A549 (cell line): ENCODE measurements around the gene VGF.

Experiments
- EP300 ChIP-seq, 2 experiments: fragments of >200 bp; sonication (Bioruptor Twin); formaldehyde crosslinking; IDR thresholded peaks; 2 replicates in 1 of 2; 3 replicates in 1 of 2; pipeline ENCODE4 v1.6.1; 2016 to 2017
- JUN ChIP-seq, 2 experiments: fragments of >200 bp; sonication (Bioruptor Twin); formaldehyde crosslinking; IDR thresholded peaks; 2 replicates in 1 of 2; 3 replicates in 1 of 2; pipeline ENCODE4 v1.6.1; 2016 to 2017
- MAZ ChIP-seq: fragments of 150-350 bp; IDR thresholded peaks from 2 replicates; pipeline ENCODE4 v1.6.1; 2014; ENCODE audit warnings: antibody characterized with exemption, low read depth, low read length, borderline replicate concordance
- NFE2L2 ChIP-seq: fragments of 150-350 bp; conservative IDR thresholded peaks from 2 replicates; pipeline ENCODE4 v1.6.1; 2014; ENCODE audit warnings: low read length
- PBX3 ChIP-seq: IDR thresholded peaks from 2 replicates; pipeline ENCODE4 v1.6.1; 2012
- POLR2A ChIP-seq: IDR thresholded peaks from 2 replicates; pipeline ENCODE4 v1.6.1; 2012; ENCODE audit warnings: mild to moderate bottlenecking, low read length
- SREBF2 ChIP-seq: fragments of 450-650 bp; IDR thresholded peaks from 2 replicates; pipeline ENCODE4 v1.6.1; 2014; ENCODE audit warnings: mild to moderate bottlenecking, moderate library complexity
- TF ChIP-seq, protein P1 (sequence below): fragments of >200 bp; sonication (Bioruptor Twin); formaldehyde crosslinking; IDR thresholded peaks from 3 replicates; pipeline ENCODE4 v1.5.1; 2016

- TF ChIP-seq, protein P1, sequence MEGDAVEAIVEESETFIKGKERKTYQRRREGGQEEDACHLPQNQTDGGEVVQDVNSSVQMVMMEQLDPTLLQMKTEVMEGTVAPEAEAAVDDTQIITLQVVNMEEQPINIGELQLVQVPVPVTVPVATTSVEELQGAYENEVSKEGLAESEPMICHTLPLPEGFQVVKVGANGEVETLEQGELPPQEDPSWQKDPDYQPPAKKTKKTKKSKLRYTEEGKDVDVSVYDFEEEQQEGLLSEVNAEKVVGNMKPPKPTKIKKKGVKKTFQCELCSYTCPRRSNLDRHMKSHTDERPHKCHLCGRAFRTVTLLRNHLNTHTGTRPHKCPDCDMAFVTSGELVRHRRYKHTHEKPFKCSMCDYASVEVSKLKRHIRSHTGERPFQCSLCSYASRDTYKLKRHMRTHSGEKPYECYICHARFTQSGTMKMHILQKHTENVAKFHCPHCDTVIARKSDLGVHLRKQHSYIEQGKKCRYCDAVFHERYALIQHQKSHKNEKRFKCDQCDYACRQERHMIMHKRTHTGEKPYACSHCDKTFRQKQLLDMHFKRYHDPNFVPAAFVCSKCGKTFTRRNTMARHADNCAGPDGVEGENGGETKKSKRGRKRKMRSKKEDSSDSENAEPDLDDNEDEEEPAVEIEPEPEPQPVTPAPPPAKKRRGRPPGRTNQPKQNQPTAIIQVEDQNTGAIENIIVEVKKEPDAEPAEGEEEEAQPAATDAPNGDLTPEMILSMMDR = no peak
- TF ChIP-seq SREBF2 (no peak), EP300 (IDR thresholded peaks at IDR 0.05) (no peak), POLR2A (no peak), NFE2L2 (no peak), MAZ (no peak), JUN (IDR thresholded peaks at IDR 0.05) (no peak), PBX3 (no peak)
These were observed 5.5 kb upstream of the VGF start for GRCh38 chr7:101170617-101171441.
